HCT116 (cell line): ENCODE results near the gene ITGBL1.

Experiments used
- JUND ChIP-seq: IDR thresholded peaks from 2 replicates; pipeline ENCODE4 v1.6.1; 2012
- POLR2A ChIP-seq: IDR thresholded peaks from 2 replicates; pipeline ENCODE4 v1.7.0; 2011; ENCODE audit warnings: borderline replicate concordance; ENCODE audit not compliant: insufficient read depth, insufficient read length; ENCODE audit errors: extremely low read depth
- YY1 ChIP-seq: IDR thresholded peaks from 2 replicates; pipeline ENCODE4 v1.6.1; 2011; ENCODE audit warnings: low read length, low read depth, moderate library complexity, mild to moderate bottlenecking; ENCODE audit not compliant: insufficient replicate concordance; ENCODE audit errors: extremely low read depth
- TF ChIP-seq, protein P1 (sequence below), 3 experiments: fragments of 200-600 bp in 1 of 3; sonication (generic) in 1 of 3; IDR thresholded peaks in 2 of 3; conservative IDR thresholded peaks in 1 of 3; 2 replicates each; pipeline ENCODE4 v1.5.1; 2012 to 2017; ENCODE audit warnings: low read depth in 2 of 3, low read length in 2 of 3, antibody characterized with exemption in 1 of 3, borderline replicate concordance in 1 of 3, control low read depth in 1 of 3, mild to moderate bottlenecking in 1 of 3, mixed read lengths in 1 of 3, mixed run types in 1 of 3, moderate library complexity in 1 of 3; ENCODE audit not compliant: insufficient read depth in 1 of 3

DNA sequence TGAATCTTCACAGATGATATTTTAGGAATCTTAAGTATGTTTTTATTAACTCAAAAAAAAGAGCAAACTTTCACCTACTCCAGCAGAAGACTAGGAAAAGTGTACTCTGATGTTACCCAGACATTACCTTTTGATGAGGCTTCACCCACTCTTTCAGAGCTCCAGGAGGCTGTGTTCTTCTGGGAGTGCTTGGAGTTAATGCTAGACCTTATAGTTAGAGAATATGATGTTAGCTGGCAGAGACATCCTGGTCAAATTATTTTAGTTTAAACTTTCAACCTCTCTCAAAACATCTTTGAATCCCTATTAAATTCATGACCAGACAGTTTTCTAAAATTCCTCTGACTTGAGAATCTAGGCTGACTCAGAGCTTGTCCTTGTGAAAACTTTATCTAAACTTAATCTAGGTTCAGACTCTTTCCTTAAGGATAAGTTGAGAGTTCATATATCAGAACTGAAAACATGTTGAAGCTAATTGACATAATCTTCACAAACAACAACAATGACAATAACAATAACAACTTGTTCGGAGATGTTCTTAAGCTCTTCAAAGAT lies 82.8 kb downstream of the ITGBL1 start:
- TF ChIP-seq, protein P1, sequence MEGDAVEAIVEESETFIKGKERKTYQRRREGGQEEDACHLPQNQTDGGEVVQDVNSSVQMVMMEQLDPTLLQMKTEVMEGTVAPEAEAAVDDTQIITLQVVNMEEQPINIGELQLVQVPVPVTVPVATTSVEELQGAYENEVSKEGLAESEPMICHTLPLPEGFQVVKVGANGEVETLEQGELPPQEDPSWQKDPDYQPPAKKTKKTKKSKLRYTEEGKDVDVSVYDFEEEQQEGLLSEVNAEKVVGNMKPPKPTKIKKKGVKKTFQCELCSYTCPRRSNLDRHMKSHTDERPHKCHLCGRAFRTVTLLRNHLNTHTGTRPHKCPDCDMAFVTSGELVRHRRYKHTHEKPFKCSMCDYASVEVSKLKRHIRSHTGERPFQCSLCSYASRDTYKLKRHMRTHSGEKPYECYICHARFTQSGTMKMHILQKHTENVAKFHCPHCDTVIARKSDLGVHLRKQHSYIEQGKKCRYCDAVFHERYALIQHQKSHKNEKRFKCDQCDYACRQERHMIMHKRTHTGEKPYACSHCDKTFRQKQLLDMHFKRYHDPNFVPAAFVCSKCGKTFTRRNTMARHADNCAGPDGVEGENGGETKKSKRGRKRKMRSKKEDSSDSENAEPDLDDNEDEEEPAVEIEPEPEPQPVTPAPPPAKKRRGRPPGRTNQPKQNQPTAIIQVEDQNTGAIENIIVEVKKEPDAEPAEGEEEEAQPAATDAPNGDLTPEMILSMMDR (IDR thresholded peaks at IDR 0.05 in 2 of 3, conservative IDR thresholded peaks at IDR 0.05 in 1 of 3; ENCODE audit: borderline replicate concordance in 1 of 3, insufficient read depth in 1 of 3, low read depth in 2 of 3, low read length in 2 of 3): no peak
- TF ChIP-seq JUND (no peak), POLR2A (no peak), YY1 (no peak)
